Midbrain (tissue), 1 donor: ENCODE results near the gene SH2D2A.

ENCODE experiments used
- DNase-seq: peaks from one replicate; lab custom pipeline; 2025; lab: John Stamatoyannopoulos, UW

Gene SH2D2A

DNA sequence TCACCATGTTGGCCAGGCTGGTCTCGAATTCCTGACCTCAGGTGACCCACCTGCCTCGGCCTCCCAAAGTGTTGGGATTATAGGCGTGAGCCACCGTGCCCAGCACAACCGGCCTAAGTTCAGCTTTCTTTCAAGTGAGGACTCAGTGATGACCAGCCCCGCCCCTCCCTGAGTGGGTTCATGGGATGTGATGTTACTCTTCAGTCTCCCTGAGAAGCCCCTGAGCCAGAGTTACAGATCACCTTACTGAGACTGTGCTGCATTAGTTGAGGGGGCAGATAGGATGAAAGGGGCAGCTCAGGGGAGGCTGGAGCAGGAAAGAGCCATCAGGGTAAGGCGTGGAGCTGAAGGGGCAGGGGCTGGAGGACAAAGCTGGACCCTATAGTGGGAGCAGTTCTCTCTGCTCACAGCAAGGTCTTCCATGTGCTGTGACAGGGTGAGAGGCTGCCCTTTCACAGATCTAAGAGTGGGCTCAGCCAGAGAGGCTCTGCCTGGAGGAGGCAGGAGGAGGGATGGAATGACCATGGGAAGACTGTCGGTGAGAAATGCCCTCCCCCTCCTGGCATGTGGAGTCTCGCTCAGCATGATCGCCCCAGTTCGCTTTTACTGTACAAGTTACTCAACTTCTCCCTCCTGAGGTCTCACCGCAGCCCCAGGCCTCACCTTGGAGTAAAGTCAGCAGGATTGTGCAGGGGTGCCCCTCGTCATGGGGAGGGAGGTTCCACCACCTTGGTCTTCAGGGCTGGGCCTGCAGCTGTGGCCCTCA lies 13.4 kb downstream of the SH2D2A start:
- no peak for DNase-seq

- DNase-seq: no peak
Observed at GRCh38 chr1:156802421-156802935, 14.2 kb downstream of the SH2D2A start.

GRCh38 chr1:156801409-156802121 lies 15.1 kb downstream of the SH2D2A start:
- DNase-seq: no peak

DNA sequence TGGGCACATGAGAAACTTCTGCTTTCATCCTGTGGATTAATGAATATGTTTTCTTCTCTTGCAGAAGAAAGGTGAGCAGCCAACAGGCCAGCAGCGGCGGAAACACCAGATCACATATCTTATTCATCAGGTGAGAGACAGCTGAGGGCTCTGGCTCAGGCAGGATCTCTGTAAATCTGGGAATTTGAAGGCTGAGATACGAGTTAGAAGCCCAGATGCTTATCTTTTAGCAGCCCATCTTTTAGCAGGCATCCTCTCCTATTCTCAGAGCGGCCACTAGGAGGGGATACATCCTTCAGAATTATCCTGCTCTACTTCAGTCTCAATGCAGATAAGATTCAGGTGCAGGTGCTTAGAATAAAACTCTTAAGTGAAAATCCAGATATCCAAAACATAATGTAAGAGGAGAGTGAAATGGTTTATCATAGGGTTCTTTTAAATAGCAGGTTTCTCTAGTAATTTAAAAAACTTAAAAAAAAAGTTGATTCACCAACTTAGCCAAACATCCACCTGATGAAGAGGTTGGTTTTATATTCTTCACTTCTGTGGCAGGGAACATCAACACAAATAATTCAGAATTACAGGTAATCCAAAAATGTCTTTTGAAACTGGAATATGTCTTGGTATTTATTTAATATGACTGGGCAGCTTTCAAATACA lies 19.3 kb downstream of the SH2D2A start:
- DNase-seq: peak; percentile 45

DNA sequence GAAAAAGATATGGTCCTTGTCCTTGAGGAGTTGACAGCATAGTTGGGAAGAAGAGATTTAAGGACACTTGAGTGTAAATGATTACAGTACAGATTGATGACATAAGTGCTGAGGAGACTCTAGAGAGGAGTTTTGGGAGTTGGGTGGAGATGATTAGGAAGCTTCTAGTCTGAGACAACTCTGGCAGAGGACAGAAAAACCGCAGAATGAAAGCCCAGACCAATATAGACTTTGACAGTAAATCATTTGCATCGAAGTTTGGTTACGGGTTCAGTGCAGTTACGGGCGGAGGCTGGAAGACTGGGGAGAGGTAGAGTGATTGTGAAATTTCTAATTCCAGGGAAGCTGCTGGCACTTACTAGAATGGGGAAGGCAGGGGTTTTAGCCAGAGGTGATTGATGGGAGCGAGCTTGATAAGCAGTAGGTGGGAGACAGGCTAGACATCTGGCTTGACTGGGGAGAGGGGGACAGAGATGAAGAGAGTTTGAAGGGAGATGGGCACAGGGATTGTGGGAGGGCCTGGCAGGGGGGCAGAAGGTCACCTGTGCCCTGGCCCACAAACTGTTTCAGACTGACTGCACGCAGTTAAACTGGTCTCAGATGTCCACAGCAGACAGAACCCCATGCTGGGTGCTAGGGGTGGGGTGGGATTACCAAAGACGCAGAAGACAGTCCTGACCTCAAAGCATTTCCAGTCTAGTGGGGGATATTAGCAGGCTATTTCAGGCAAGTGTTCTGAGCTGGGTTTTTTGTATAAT lies 20.1 kb downstream of the SH2D2A start:
- DNase-seq: no peak

DNA sequence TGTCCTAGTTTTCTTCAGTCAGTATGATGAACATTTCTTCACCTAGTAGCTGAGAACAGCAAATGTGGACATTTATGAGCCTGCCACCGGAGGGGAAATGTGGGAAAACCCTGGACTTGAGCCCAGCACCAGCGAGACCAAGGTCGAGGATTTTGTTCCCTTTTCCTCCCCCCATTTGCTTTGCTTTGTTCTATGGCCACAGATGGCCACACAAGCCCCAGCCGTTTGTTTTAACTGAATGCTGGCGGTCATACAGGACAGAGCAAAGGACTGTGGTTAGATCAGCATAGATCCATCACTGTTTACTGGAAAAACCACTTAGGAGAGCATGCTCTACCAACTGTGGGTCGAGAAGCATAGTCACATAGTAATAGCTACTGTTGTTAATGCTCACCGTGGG lies 20.9 kb downstream of the SH2D2A start:
- peak; percentile 73 for DNase-seq

DNA sequence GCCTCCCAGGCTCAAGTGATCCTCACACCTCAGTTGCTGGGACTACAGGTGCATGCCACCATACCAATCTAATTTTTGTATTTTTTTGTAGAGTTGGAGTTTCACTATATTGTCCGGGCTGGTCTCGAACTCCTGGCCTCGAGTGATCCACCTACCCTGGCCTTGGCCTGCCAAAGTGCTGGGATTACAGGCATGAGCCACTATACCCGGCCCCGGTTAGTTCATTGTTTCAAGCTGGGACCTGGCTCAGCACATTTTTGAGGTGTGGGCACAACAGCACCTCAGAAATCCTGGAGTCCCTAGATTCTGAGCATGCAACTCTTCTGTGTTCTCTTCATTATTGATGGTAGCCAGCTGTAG lies 21.3 kb downstream of the SH2D2A start:
- no peak for DNase-seq

- DNase-seq: no peak
Observed at GRCh38 chr1:156794506-156795373, 21.9 kb downstream of the SH2D2A start.

- no peak for DNase-seq
Observed at GRCh38 chr1:156789621-156790318, 26.9 kb downstream of the SH2D2A start.

DNA sequence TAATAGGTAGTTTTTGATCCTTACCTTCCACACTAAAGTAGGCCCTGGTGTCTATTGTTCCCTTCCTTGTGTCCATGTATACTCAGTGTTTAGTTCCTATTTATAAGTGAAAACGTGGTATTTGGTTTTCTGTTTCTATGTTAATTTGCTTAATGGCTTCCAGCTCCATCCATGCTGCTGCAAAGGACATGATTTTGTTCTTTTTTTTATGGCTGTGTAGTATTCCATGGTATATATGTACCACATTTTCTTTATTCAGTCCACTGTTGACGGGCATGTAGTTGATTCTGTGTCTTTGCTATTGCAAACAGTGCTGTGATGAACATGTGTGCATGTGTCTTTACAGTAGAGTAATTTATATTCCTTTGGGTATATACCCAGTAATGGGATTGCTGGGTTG lies 28.5 kb downstream of the SH2D2A start:
- no peak for DNase-seq

- no peak for DNase-seq
Observed at GRCh38 chr1:156786640-156787039, 30.0 kb downstream of the SH2D2A start.

GRCh38 chr1:156785458-156785857 lies 31.2 kb downstream of the SH2D2A start:
- no peak for DNase-seq

GRCh38 chr1:156781585-156782186 lies 35.0 kb downstream of the SH2D2A start:
- no peak for DNase-seq

DNA sequence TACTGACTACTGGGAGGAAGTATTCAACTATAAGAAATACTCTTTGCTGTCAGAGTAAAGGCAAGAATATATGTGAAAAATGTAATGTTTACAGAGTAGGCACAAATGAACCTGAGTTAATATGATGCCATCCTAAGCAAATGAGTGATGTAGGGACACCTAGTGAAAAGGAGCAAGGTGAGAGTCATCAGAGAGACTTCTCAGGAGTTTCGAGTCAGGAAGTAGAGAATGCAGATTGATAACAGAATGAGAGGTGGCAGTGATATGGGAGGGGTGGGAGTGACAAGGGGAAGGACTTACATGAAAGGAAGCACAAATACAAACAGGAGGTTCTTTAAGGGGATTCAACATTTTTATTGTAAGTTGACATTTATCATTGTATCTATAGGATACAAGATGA lies 39.1 kb downstream of the SH2D2A start:
- no peak for DNase-seq

DNA sequence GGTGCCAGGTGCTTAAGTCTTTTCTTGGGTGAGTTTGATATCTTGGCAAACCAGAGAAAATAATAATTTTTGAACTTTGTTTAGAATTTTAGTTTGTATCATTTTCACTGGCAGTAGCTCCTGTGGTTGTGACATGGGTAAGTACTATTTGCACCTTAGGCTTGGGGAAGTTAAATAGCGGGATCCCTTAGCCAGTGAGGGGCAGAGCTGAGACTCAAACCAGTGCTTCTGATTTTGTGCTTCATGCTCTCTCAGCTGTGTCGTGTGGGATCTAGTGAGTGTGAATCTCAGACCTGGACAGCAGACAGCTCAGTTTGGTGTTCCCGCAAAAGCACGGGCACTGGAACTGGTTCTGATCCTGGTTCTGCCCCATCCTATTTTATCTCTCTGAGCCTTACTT lies 39.7 kb downstream of the SH2D2A start:
- no peak for DNase-seq

GRCh38 chr1:156775799-156776198 lies 40.8 kb downstream of the SH2D2A start:
- no peak for DNase-seq

DNA sequence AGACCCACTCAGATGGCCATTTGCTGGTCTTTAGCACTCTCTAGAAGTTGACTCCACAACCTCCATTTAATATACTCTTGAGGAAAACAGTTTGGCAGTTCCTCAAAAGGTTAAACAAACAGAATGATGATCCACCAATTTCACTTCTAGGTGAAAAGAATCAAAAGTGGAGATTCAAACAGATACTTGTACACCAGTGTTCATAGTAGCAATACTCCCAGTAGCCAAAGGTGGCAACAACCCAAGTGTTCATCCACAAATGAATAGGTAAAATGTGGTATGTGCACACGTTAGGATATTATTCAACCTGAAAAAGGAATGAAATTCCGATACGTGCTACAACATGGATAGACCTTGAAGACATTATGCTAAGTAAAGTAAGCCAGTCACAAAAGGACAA lies 43.0 kb downstream of the SH2D2A start:
- no peak for DNase-seq

DNA sequence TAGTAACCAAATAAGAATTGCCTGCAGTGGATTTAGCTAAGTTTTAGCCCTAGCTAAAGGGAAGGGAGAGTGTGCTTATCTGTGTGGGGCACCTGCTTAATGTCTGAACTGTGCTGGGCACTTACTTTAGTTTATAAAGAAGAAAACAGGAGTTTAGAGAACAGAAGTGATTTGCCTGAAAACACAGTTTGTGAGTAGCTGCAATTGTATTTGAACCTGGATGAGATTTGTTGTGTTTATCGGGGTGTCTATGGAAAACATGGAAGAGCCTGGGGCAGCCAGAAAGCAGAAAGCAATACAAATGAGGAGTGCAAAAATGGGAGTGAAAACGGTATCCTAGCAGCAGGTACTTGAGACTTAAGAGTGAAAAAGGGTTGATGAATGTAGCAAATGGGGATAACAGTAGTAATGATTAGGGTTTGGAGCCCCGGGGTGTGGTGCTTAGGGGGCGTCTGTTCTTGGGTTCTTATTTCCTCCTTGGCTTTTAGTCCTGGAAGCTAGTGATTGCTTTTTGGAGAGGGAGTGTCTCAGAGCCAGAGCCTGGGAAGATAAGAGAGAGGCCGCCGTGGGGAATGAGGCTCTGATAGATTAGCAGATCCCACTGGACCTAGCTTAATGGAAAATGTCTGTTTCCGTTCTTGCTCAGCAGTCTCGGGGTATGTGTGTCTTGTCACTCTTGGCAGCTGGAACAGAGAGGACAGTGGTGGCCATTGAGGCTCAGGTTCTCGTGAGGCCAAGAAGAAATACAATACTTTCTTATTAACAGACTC lies 43.7 kb downstream of the SH2D2A start:
- no peak for DNase-seq

DNA sequence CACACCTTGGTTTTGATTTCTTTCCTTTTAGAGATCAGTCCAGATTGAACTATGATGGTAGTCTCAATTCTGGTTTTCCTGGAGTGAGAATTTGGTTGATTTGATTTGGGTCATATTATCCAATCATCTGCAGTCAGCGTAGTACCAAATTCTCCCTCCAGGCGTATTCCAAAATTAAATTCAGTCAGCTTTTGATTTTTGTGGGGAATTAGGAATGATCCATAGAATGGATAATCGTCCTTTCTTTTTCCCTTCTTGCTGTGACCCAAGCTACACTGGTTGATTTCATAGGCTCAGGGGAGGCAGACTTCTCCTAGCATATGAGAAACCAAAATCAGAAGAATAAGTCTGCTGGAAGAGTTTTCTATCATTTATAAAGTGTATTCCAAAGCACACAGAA lies 44.4 kb downstream of the SH2D2A start:
- DNase-seq: no peak
